Liver (tissue), 9 donors: ENCODE results near the gene PCAT6. TPM values are rescaled to one million over a fixed set of nuclear protein-coding genes. Genes with fewer than 3 reads are reported as not detected.

Experiments used
- DNase-seq: peaks from one replicate; pipeline ENCODE4 v3.0.0-alpha.2; 2017; ENCODE audit warnings: low spot score
- H3K27ac ChIP-seq, 2 donors: one replicate each; pipeline ENCODE4 v1.7.0; 2013; ENCODE audit warnings: inconsistent platforms in 2 of 2, low read length in 2 of 2, control low read depth in 1 of 2, low read depth in 1 of 2, mild to moderate bottlenecking in 1 of 2
- H3K27me3 ChIP-seq, 4 donors: one replicate each; pipeline versions ENCODE4 v1.6.1 to v1.7.0; 2013; ENCODE audit warnings: low read length in 3 of 4, inconsistent platforms in 1 of 4, mild to moderate bottlenecking in 1 of 4, moderate library complexity in 1 of 4; ENCODE audit not compliant: control insufficient read depth in 4 of 4, insufficient read depth in 4 of 4
- H3K36me3 ChIP-seq, 4 donors: one replicate each; pipeline versions ENCODE4 v1.6.1 to v1.7.0; 2013; ENCODE audit warnings: low read length in 3 of 4, mild to moderate bottlenecking in 3 of 4, low read depth in 1 of 4, moderate library complexity in 1 of 4; ENCODE audit not compliant: control insufficient read depth in 4 of 4, insufficient read depth in 3 of 4
- H3K4me1 ChIP-seq, 4 donors: one replicate each; pipeline versions ENCODE4 v1.6.1 to v1.7.0; 2013; ENCODE audit warnings: low read length in 3 of 4, mild to moderate bottlenecking in 3 of 4, moderate library complexity in 1 of 4; ENCODE audit not compliant: control insufficient read depth in 4 of 4, insufficient read depth in 4 of 4
- H3K4me3 ChIP-seq, 3 donors: one replicate each; pipeline versions ENCODE4 v1.6.1 to v1.7.0; 2013; ENCODE audit warnings: low read length in 3 of 3, control low read depth in 1 of 3, low read depth in 1 of 3, mild to moderate bottlenecking in 1 of 3
- H3K9ac ChIP-seq, 2 donors: one replicate each; pipeline ENCODE4 v1.7.0; 2013; ENCODE audit warnings: low read length in 2 of 2, mild to moderate bottlenecking in 2 of 2, moderate library complexity in 2 of 2, control low read depth in 1 of 2, low read depth in 1 of 2
- H3K9me3 ChIP-seq, 4 donors: one replicate each; pipeline versions ENCODE4 v1.6.1 to v1.7.0; 2013; ENCODE audit warnings: low read length in 3 of 4; ENCODE audit not compliant: control insufficient read depth in 4 of 4
- FOXA1 ChIP-seq: IDR thresholded peaks from 2 replicates; pipeline ENCODE4 v1.6.1; 2016; ENCODE audit warnings: antibody characterized with exemption
- FOXA2 ChIP-seq: IDR thresholded peaks from 2 replicates; pipeline ENCODE4 v1.6.1; 2016; ENCODE audit warnings: antibody characterized with exemption
- HNF4A ChIP-seq, 2 donors: conservative IDR thresholded peaks; 2 replicates each; pipeline ENCODE4 v1.6.1; 2016; ENCODE audit warnings: antibody characterized with exemption in 2 of 2, mild to moderate bottlenecking in 2 of 2
- HNF4G ChIP-seq: IDR thresholded peaks from 2 replicates; pipeline ENCODE4 v1.6.1; 2016; ENCODE audit warnings: antibody characterized with exemption
- JUND ChIP-seq, 2 donors: IDR thresholded peaks; 2 replicates each; pipeline ENCODE4 v1.6.1; 2016; ENCODE audit warnings: antibody characterized with exemption in 2 of 2
- RAD21 ChIP-seq, 2 donors: IDR thresholded peaks; 2 replicates each; pipeline ENCODE4 v1.6.1; 2016; ENCODE audit warnings: antibody characterized with exemption in 2 of 2, mild to moderate bottlenecking in 2 of 2
- RXRA ChIP-seq, 2 donors: IDR thresholded peaks; 2 replicates each; pipeline ENCODE4 v1.6.1; 2017 to 2018; ENCODE audit warnings: antibody characterized with exemption in 2 of 2, mild to moderate bottlenecking in 1 of 2
- TAF1 ChIP-seq: conservative IDR thresholded peaks from 2 replicates; pipeline ENCODE4 v1.6.1; 2016; ENCODE audit warnings: antibody characterized with exemption, mild to moderate bottlenecking
- YY1 ChIP-seq: IDR thresholded peaks from 2 replicates; pipeline ENCODE4 v1.6.1; 2016; ENCODE audit warnings: antibody characterized with exemption, mild to moderate bottlenecking
- WGBS: extraction: QIAGEN DNeasy Blood & Tissue Kit; methylation state at CpG from one replicate; pipeline ENCODE4 v1.1.7; 2013; 5-methylcytosine and 5-hydroxymethylcytosine counted together
- polyA plus RNA-seq, 2 donors: library from polyadenylated mRNA; stranded (reverse) in 1 of 2; unstranded in 1 of 2; fragments of 200-250 nt in 1 of 2; fragments of >200 nt in 1 of 2; fragmentation: Nextera tagmentation in 1 of 2; extraction: Ambion mirVana in 1 of 2; gene quantifications; one replicate each; pipeline versions ENCODE4 v1.2.1 to v1.2.3, GENCODE V29; 2013 to 2015
- total RNA-seq, 2 donors: library from RNA; depleted of rRNA; stranded (reverse); fragments of >200 nt; gene quantifications; one replicate each; pipeline ENCODE4 v1.2.3, GENCODE V29; 2014
- TF ChIP-seq, protein P1 (sequence below): IDR thresholded peaks from 2 replicates; pipeline ENCODE4 v1.6.1; 2016; ENCODE audit warnings: antibody characterized with exemption, mild to moderate bottlenecking
- TF ChIP-seq, protein P2 (sequence below): IDR thresholded peaks from 2 replicates; pipeline ENCODE4 v1.6.1; 2016; ENCODE audit warnings: antibody characterized with exemption
- TF ChIP-seq, protein P3 (sequence below): IDR thresholded peaks from 2 replicates; pipeline ENCODE4 v1.6.1; 2016; ENCODE audit warnings: antibody characterized with exemption
- TF ChIP-seq, protein P4 (sequence below): fragments of 150-350 bp; IDR thresholded peaks from 2 replicates; pipeline ENCODE4 v1.5.1; 2017; ENCODE audit warnings: improper control_type of control experiment, low read depth, low read length; ENCODE audit not compliant: missing input control
- donor health status: healthy.
- donor health status: healthy.
- donor health status: healthy.
- donor health status: healthy.
- donor health status: healthy.

The PCAT6 gene
- total and polyA plus RNA-seq, 4 donors, result 0.23 to 1.2 TPM; not detected in 2

DNA sequence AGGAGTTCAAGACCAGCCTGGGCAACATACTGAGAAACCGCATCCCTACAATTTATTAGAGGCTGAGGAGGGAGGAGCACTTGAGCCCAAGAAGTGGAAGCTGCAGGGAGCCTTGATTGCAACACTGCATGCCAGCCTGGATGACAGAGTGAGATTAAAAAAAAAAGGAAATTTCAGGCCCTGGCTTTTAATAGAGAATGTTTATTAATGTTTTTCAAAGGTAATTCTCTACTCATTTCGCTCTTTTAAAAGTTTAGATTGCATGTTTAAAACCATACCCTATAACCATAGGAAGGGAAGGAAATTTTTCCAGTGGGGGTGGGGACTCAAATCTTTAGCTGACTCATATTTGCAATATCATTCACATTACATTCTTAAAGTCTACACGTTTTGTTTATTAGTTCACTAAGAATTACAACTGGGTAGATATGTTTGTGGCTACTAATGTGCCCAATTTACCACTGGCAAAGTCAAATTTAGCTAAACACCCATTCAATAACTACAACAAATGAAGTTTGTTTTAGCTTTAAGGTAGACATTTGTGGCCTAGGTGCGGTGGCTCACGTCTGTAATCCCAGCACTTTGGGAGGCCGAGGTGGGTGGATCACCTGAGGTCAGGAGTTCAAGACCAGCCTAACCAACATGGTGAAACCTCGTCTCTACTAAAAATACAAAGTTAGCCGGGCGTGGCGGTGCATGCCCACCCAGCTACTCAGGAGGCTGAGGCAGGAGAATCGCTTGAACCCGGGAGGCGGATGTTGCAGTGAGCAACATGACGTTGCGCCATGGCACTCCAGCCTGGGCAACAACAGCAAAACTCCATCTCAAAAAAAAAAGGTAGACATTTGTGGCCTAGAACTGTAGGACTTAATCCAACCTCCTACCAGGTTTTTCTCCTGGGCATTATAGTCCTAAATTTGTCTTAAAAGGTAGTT, 7.5 kb upstream of the PCAT6 start:
- 90% methylated on average over 15 of the region's 15 CpGs for WGBS
- Histone ChIP-seq H3K27ac (no peak overlapping the region), H3K36me3 (no peaks in the 10 kb centered on the region), H3K9ac (no peak overlapping the region), H3K27me3 (no peaks in the 10 kb centered on the region), H3K4me3 (no peak overlapping the region), H3K4me1 (peaks cover 0 to 10% (median 2%) of the 10 kb centered on the region in 4 donors), H3K9me3 (no peaks in the 10 kb centered on the region)
- TF ChIP-seq, protein P1, sequence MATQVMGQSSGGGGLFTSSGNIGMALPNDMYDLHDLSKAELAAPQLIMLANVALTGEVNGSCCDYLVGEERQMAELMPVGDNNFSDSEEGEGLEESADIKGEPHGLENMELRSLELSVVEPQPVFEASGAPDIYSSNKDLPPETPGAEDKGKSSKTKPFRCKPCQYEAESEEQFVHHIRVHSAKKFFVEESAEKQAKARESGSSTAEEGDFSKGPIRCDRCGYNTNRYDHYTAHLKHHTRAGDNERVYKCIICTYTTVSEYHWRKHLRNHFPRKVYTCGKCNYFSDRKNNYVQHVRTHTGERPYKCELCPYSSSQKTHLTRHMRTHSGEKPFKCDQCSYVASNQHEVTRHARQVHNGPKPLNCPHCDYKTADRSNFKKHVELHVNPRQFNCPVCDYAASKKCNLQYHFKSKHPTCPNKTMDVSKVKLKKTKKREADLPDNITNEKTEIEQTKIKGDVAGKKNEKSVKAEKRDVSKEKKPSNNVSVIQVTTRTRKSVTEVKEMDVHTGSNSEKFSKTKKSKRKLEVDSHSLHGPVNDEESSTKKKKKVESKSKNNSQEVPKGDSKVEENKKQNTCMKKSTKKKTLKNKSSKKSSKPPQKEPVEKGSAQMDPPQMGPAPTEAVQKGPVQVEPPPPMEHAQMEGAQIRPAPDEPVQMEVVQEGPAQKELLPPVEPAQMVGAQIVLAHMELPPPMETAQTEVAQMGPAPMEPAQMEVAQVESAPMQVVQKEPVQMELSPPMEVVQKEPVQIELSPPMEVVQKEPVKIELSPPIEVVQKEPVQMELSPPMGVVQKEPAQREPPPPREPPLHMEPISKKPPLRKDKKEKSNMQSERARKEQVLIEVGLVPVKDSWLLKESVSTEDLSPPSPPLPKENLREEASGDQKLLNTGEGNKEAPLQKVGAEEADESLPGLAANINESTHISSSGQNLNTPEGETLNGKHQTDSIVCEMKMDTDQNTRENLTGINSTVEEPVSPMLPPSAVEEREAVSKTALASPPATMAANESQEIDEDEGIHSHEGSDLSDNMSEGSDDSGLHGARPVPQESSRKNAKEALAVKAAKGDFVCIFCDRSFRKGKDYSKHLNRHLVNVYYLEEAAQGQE, result no peak
- TF ChIP-seq RXRA (IDR thresholded peaks at IDR 0.05), result no peak
- TF ChIP-seq, protein P2, sequence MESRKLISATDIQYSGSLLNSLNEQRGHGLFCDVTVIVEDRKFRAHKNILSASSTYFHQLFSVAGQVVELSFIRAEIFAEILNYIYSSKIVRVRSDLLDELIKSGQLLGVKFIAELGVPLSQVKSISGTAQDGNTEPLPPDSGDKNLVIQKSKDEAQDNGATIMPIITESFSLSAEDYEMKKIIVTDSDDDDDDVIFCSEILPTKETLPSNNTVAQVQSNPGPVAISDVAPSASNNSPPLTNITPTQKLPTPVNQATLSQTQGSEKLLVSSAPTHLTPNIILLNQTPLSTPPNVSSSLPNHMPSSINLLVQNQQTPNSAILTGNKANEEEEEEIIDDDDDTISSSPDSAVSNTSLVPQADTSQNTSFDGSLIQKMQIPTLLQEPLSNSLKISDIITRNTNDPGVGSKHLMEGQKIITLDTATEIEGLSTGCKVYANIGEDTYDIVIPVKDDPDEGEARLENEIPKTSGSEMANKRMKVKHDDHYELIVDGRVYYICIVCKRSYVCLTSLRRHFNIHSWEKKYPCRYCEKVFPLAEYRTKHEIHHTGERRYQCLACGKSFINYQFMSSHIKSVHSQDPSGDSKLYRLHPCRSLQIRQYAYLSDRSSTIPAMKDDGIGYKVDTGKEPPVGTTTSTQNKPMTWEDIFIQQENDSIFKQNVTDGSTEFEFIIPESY, result no peak
- TF ChIP-seq HNF4A (conservative IDR thresholded peaks at IDR 0.05), result no peak
- TF ChIP-seq, protein P3, sequence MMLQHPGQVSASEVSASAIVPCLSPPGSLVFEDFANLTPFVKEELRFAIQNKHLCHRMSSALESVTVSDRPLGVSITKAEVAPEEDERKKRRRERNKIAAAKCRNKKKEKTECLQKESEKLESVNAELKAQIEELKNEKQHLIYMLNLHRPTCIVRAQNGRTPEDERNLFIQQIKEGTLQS, result no peak
- no peak for DNase-seq

GRCh38 chr1:202804126-202804525, 6.6 kb upstream of the PCAT6 start:
- H3K27me3 ChIP-seq, result no peaks in the 10 kb centered on the region
- H3K9ac ChIP-seq, result no peak overlapping the region
- H3K9me3 ChIP-seq, result no peaks in the 10 kb centered on the region
- H3K4me3 ChIP-seq, result no peak overlapping the region
- 75% methylated on average over 4 of the region's 4 CpGs for WGBS
- no peak for DNase-seq
- peaks cover 1 to 16% (median 7%) of the 10 kb centered on the region in 4 donors for H3K4me1 ChIP-seq
- H3K36me3 ChIP-seq, result no peaks in the 10 kb centered on the region
- H3K27ac ChIP-seq, result no peak overlapping the region
- TF ChIP-seq JUND (IDR thresholded peaks at IDR 0.05), result no peak
- no peak for TF ChIP-seq HNF4A (conservative IDR thresholded peaks at IDR 0.05)
- TF ChIP-seq HNF4G, result no peak
- no peak for TF ChIP-seq FOXA2
- TF ChIP-seq, protein P2, result no peak
- no peak for TF ChIP-seq TAF1
- no peak for TF ChIP-seq RXRA (IDR thresholded peaks at IDR 0.05)
- TF ChIP-seq FOXA1, result no peak
- TF ChIP-seq, protein P3, result no peak
- no peak for TF ChIP-seq YY1
- TF ChIP-seq RAD21 (IDR thresholded peaks at IDR 0.05), result no peak
- TF ChIP-seq, protein P4, sequence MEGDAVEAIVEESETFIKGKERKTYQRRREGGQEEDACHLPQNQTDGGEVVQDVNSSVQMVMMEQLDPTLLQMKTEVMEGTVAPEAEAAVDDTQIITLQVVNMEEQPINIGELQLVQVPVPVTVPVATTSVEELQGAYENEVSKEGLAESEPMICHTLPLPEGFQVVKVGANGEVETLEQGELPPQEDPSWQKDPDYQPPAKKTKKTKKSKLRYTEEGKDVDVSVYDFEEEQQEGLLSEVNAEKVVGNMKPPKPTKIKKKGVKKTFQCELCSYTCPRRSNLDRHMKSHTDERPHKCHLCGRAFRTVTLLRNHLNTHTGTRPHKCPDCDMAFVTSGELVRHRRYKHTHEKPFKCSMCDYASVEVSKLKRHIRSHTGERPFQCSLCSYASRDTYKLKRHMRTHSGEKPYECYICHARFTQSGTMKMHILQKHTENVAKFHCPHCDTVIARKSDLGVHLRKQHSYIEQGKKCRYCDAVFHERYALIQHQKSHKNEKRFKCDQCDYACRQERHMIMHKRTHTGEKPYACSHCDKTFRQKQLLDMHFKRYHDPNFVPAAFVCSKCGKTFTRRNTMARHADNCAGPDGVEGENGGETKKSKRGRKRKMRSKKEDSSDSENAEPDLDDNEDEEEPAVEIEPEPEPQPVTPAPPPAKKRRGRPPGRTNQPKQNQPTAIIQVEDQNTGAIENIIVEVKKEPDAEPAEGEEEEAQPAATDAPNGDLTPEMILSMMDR, result no peak
